ENCODE data around the gene CRYGN.
A peak's percentile ranks its signal among the peaks of the same experiment; 100 is the strongest.

CRYGN gene

DNA sequence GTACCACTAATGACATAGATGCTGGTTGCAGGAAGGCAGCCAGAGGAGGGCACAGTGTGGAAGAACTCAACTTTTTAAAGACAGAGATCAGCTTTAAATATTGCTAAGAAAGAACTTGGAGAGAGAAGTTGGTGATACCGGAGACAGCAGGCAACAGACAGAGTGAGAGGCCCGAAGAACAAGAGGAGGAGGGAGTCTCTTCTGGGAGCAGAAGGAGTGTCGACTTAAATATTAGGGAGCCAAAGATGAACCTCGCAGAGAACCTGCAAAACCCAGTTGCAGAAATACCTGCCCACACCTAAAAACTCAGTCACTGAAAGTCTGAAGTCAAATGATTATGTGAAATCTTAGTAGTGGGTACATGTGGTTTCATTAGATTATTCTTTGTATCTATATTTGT is 26.7 kb downstream of the CRYGN start:
- Mint-ChIP-seq H3K27ac (no peak overlapping the region), H3K4me3 (no peak overlapping the region), H3K4me1 (ENCODE audit: low read depth) (peaks cover 54% of the 10 kb centered on the region), H3K27me3 (peaks cover 35% of the 10 kb centered on the region), H3K9me3 (no peaks in the 10 kb centered on the region), H3K36me3 (ENCODE audit: low read depth) (no peaks in the 10 kb centered on the region)
- DNase-seq, result no peak

DNA sequence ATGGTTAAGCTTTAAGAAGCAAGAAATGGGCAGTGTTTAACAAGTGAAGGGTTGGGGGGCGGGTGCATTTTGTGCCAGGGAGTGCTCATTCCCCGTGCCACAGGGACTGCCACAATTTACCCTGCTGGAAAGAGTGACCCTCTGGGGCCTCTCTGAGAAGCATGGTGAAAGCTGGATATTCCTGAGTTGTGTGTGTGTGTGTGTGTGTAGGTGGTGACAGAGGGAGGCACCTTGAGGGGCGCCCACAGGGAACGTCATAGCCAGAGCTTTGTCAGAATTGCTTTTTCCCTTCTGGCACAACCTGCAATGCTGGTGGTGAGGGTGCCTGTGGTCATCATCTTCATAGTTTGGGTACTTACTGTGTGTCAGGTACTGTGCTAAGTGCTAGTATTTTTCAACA is 27.6 kb downstream of the CRYGN start:
- Mint-ChIP-seq H3K9me3 (no peaks in the 10 kb centered on the region), H3K4me3 (no peak overlapping the region), H3K36me3 (ENCODE audit: low read depth) (no peaks in the 10 kb centered on the region), H3K4me1 (ENCODE audit: low read depth) (peaks cover 54% of the 10 kb centered on the region), H3K27me3 (peaks cover 35% of the 10 kb centered on the region), H3K27ac (no peak overlapping the region)
- no peak for DNase-seq

DNA sequence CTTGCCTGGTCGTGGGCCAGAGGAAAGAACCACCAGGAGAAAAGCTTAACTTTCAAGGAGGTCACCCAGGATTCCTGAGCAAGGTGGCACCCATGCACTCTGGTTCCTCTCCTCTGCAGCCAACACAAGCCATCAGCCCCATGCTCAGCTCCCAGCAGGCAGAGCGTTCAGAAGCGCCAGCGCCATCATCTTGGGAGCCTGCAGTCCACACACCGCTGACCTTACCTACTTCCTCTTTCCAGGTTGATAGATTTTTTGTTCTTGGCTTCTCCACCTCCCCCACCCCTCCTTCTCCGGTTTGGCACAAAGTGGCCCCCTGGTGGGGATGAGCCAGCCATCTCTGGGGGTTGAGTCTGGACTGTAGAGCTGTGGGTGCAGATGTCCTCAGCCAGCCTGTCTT is 28.4 kb downstream of the CRYGN start:
- Mint-ChIP-seq H3K9me3 (no peaks in the 10 kb centered on the region), H3K4me3 (no peak overlapping the region), H3K4me1 (ENCODE audit: low read depth) (peaks cover 54% of the 10 kb centered on the region), H3K27me3 (peaks cover 35% of the 10 kb centered on the region), H3K36me3 (ENCODE audit: low read depth) (no peaks in the 10 kb centered on the region), H3K27ac (no peak overlapping the region)
- DNase-seq, result no peak

- no peak for DNase-seq
- H3K27me3 Mint-ChIP-seq, result peaks cover 35% of the 10 kb centered on the region
- H3K36me3 Mint-ChIP-seq (ENCODE audit: low read depth), result no peaks in the 10 kb centered on the region
- peaks cover 54% of the 10 kb centered on the region for H3K4me1 Mint-ChIP-seq (ENCODE audit: low read depth)
- peak overlapping the region; percentile 57 for H3K4me3 Mint-ChIP-seq
- no peak overlapping the region for H3K27ac Mint-ChIP-seq
- no peaks in the 10 kb centered on the region for H3K9me3 Mint-ChIP-seq
Observed at GRCh38 chr7:151410405-151411390, 29.2 kb downstream of the CRYGN start.

- Mint-ChIP-seq H3K27me3 (peaks cover 35% of the 10 kb centered on the region), H3K9me3 (no peaks in the 10 kb centered on the region), H3K4me1 (ENCODE audit: low read depth) (peaks cover 48% of the 10 kb centered on the region), H3K36me3 (ENCODE audit: low read depth) (no peaks in the 10 kb centered on the region), H3K4me3 (peak within 1 kb of the TSS; percentile 61), H3K27ac (peak within 1 kb of the TSS; percentile 23)
- peak; percentile 52 for DNase-seq
Observed at GRCh38 chr7:151409667-151410404, 30.1 kb downstream of the CRYGN start, which contains the start of gene WDR86. TSS of gene WDR86 (minus strand) at chr7:151410038. CDS start at chr7:151409589, 449 bp downstream.

GRCh38 chr7:151408839-151409666 is 30.9 kb downstream of the CRYGN start:
- peak overlapping the region; percentile 23 for H3K27ac Mint-ChIP-seq
- DNase-seq, result peak; percentile 54
- H3K9me3 Mint-ChIP-seq, result no peaks in the 10 kb centered on the region
- peaks cover 35% of the 10 kb centered on the region for H3K27me3 Mint-ChIP-seq
- H3K4me3 Mint-ChIP-seq, result peak overlapping the region; percentile 61
- H3K4me1 Mint-ChIP-seq (ENCODE audit: low read depth), result peaks cover 43% of the 10 kb centered on the region
- H3K36me3 Mint-ChIP-seq (ENCODE audit: low read depth), result no peaks in the 10 kb centered on the region

GRCh38 chr7:151408498-151408838 is 31.5 kb downstream of the CRYGN start:
- Mint-ChIP-seq H3K4me3 (peak overlapping the region; percentile 61), H3K4me1 (ENCODE audit: low read depth) (peaks cover 40% of the 10 kb centered on the region), H3K27ac (peak overlapping the region; percentile 23), H3K9me3 (no peaks in the 10 kb centered on the region), H3K27me3 (peaks cover 35% of the 10 kb centered on the region), H3K36me3 (ENCODE audit: low read depth) (no peaks in the 10 kb centered on the region)
- no peak for DNase-seq

- Mint-ChIP-seq H3K36me3 (ENCODE audit: low read depth) (no peaks in the 10 kb centered on the region), H3K27me3 (peaks cover 29% of the 10 kb centered on the region), H3K4me3 (no peak overlapping the region), H3K27ac (no peak overlapping the region), H3K9me3 (no peaks in the 10 kb centered on the region), H3K4me1 (ENCODE audit: low read depth) (peaks cover 25% of the 10 kb centered on the region)
- no peak for DNase-seq
Observed at GRCh38 chr7:151406886-151407583, 32.9 kb downstream of the CRYGN start.

- H3K27ac Mint-ChIP-seq, result no peak overlapping the region
- H3K4me3 Mint-ChIP-seq, result no peak overlapping the region
Observed at GRCh38 chr7:151406051-151406875, 33.7 kb downstream of the CRYGN start.

DNA sequence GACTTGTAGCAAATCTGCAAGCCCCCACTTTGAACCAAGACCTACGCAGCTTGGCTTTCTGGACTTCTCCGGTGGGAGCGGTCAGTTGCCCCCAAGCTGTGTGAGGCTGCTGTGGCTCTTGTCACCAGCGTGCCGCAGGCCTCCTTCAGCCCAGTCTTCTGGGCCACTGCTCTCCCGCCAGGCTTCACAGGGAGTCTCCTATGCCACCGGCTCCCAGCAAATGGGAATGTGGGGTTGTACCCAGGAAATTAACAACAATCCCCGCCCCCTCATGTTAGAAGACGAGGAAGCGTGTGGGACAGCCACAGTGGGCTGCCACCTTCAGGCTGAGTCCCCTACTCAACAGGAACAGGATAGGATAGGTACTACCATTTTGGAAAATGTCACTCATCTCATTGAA is 34.4 kb downstream of the CRYGN start:
- no peak overlapping the region for H3K4me3 Mint-ChIP-seq
- no peaks in the 10 kb centered on the region for H3K36me3 Mint-ChIP-seq (ENCODE audit: low read depth)
- H3K9me3 Mint-ChIP-seq, result no peaks in the 10 kb centered on the region
- H3K27ac Mint-ChIP-seq, result no peak overlapping the region
- peaks cover 13% of the 10 kb centered on the region for H3K4me1 Mint-ChIP-seq (ENCODE audit: low read depth)
- no peak for DNase-seq
- peaks cover 15% of the 10 kb centered on the region for H3K27me3 Mint-ChIP-seq

More at GRCh38 chr7:151406051-151406875, 33.7 kb downstream of the CRYGN start:
- no peak for DNase-seq
- Mint-ChIP-seq H3K36me3 (ENCODE audit: low read depth) (no peaks in the 10 kb centered on the region), H3K27me3 (peaks cover 22% of the 10 kb centered on the region), H3K4me1 (ENCODE audit: low read depth) (peaks cover 20% of the 10 kb centered on the region), H3K9me3 (no peaks in the 10 kb centered on the region)

GRCh38 chr7:151405056-151405455 is 34.9 kb downstream of the CRYGN start:
- Mint-ChIP-seq H3K4me1 (ENCODE audit: low read depth) (peaks cover 10% of the 10 kb centered on the region), H3K27me3 (peaks cover 11% of the 10 kb centered on the region), H3K36me3 (ENCODE audit: low read depth) (no peaks in the 10 kb centered on the region), H3K9me3 (no peaks in the 10 kb centered on the region), H3K27ac (no peak overlapping the region), H3K4me3 (no peak overlapping the region)
- DNase-seq, result no peak

- no peak overlapping the region for H3K4me3 Mint-ChIP-seq
- no peaks in the 10 kb centered on the region for H3K36me3 Mint-ChIP-seq (ENCODE audit: low read depth)
- H3K27me3 Mint-ChIP-seq, result peaks cover 11% of the 10 kb centered on the region
- H3K27ac Mint-ChIP-seq, result no peak overlapping the region
- DNase-seq, result no peak
- no peaks in the 10 kb centered on the region for H3K9me3 Mint-ChIP-seq
- H3K4me1 Mint-ChIP-seq (ENCODE audit: low read depth), result peaks cover 10% of the 10 kb centered on the region
Observed at GRCh38 chr7:151404216-151405011, 35.5 kb downstream of the CRYGN start.

Data from activated T-cell treated with anti-CD3 and anti-CD28 coated beads, Interleukin-2, amount 50 U/mL, for 24 hours (primary cell).